GM12892 (cell line): Measurements from ENCODE around the gene CEMIP.

Experiments used
- POLR2A ChIP-seq: IDR thresholded peaks from 2 replicates; pipeline ENCODE4 v1.6.1; 2011; ENCODE audit warnings: low read depth, low read length, control low read depth
- POLR2AphosphoS5 ChIP-seq: IDR thresholded peaks from 2 replicates; pipeline ENCODE4 v1.6.1; 2011; ENCODE audit warnings: low read depth, low read length, control low read depth
- TAF1 ChIP-seq: IDR thresholded peaks from 2 replicates; pipeline ENCODE4 v1.6.1; 2011; ENCODE audit warnings: low read depth, mild to moderate bottlenecking, control low read depth, low read length, borderline replicate concordance

DNA sequence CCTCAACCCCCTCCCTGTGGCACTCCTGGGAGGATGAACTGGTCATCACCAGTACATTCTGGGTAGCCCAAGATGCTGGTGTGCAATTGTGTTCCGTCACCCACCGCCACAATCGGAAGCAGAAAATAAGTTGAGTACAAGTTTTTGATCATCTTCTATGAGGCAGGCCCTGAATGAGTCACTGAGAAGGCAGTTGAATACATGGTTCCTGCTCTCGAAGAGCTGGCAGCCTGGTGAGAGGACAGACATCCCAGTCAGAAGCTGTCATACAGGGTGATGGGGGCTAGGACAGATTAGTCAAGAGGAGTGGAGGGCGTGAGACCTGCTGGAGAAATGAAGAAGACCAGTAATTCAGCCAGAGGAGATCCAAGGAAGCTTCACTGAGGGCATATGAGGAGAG is 6.2 kb downstream of the CEMIP start:
- TF ChIP-seq POLR2AphosphoS5 (no peak), POLR2A (no peak), TAF1 (no peak)
